Ishikawa (cell line): Measurements from ENCODE around the gene SZT2.

Experiments
- CREB1 ChIP-seq: IDR thresholded peaks from 2 replicates; pipeline ENCODE4 v1.6.1; 2012; ENCODE audit warnings: low read depth
- EP300 ChIP-seq: IDR thresholded peaks from 2 replicates; pipeline ENCODE4 v1.6.1; 2012; ENCODE audit warnings: borderline replicate concordance
- FOXM1 ChIP-seq: IDR thresholded peaks from 2 replicates; pipeline ENCODE4 v1.6.1; 2012; ENCODE audit warnings: low read depth, borderline replicate concordance
- NFIC ChIP-seq: IDR thresholded peaks from 2 replicates; pipeline ENCODE4 v1.6.1; 2012
- TAF1 ChIP-seq: IDR thresholded peaks from 2 replicates; pipeline ENCODE4 v1.6.1; 2012; ENCODE audit warnings: low read depth, mild to moderate bottlenecking
- TCF12 ChIP-seq: IDR thresholded peaks from 2 replicates; pipeline ENCODE4 v1.6.1; 2012; ENCODE audit warnings: low read depth
- TF ChIP-seq, protein P1 (sequence below): IDR thresholded peaks from 2 replicates; pipeline ENCODE4 v1.6.1; 2012; ENCODE audit warnings: low read depth, mild to moderate bottlenecking
- TF ChIP-seq, protein P2 (sequence below): IDR thresholded peaks from 2 replicates; pipeline ENCODE4 v1.6.1; 2012
- TF ChIP-seq, protein P3 (sequence below): IDR thresholded peaks from 2 replicates; pipeline ENCODE4 v1.6.1; 2012

DNA sequence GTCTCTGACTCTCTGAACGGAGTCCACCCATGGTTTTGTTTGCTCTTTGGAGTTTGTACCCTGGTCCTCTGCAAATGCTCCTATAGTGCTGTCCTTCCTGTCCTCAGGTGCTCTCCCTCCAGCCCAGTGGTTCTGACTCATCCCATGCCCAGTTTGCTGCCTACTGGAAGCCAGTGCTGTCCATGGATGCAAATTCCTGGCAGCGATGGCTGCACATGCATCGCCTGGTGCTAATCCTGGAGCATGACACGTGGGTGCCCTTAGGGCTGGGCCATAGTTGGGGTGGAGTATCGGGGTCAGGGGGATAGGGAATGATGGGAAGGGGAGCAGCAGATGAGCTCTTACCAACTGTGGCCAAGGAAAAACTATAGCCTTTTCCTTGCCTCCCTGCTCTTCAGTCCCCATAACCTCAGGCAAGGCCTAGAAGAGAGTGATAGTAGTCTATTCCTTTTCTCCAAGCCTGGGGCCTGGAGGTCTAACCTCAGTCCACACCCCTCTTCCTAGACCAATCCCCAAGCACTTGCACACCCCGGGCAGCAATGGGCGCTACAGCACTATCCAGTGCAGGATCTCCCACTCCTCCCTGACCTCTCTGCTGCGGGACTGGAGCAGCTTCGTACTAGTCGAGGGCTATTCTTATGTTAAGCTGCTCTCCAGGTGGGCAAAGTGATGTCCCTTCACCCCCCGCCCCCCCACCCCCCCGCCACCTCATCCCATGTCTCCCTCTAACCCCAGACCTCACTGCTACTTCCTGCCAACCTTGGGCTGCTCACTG, 32.5 kb downstream of the SZT2 start:
- TF ChIP-seq, protein P1, sequence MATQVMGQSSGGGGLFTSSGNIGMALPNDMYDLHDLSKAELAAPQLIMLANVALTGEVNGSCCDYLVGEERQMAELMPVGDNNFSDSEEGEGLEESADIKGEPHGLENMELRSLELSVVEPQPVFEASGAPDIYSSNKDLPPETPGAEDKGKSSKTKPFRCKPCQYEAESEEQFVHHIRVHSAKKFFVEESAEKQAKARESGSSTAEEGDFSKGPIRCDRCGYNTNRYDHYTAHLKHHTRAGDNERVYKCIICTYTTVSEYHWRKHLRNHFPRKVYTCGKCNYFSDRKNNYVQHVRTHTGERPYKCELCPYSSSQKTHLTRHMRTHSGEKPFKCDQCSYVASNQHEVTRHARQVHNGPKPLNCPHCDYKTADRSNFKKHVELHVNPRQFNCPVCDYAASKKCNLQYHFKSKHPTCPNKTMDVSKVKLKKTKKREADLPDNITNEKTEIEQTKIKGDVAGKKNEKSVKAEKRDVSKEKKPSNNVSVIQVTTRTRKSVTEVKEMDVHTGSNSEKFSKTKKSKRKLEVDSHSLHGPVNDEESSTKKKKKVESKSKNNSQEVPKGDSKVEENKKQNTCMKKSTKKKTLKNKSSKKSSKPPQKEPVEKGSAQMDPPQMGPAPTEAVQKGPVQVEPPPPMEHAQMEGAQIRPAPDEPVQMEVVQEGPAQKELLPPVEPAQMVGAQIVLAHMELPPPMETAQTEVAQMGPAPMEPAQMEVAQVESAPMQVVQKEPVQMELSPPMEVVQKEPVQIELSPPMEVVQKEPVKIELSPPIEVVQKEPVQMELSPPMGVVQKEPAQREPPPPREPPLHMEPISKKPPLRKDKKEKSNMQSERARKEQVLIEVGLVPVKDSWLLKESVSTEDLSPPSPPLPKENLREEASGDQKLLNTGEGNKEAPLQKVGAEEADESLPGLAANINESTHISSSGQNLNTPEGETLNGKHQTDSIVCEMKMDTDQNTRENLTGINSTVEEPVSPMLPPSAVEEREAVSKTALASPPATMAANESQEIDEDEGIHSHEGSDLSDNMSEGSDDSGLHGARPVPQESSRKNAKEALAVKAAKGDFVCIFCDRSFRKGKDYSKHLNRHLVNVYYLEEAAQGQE: no peak
- TF ChIP-seq, protein P2, sequence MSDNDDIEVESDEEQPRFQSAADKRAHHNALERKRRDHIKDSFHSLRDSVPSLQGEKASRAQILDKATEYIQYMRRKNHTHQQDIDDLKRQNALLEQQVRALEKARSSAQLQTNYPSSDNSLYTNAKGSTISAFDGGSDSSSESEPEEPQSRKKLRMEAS: no peak
- TF ChIP-seq FOXM1 (no peak), NFIC (no peak), CREB1 (no peak), EP300 (no peak), TAF1 (no peak), TCF12 (no peak)
- TF ChIP-seq, protein P3, sequence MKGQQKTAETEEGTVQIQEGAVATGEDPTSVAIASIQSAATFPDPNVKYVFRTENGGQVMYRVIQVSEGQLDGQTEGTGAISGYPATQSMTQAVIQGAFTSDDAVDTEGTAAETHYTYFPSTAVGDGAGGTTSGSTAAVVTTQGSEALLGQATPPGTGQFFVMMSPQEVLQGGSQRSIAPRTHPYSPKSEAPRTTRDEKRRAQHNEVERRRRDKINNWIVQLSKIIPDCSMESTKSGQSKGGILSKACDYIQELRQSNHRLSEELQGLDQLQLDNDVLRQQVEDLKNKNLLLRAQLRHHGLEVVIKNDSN: no peak
